Caco-2 (cell line): ENCODE measurements around the gene FGF8. TPM values are rescaled to one million over a fixed set of nuclear protein-coding genes. Genes with fewer than 3 reads are reported as not detected.

Source experiments
- BruUV-seq: library from RNA; stranded (reverse); fragments of 400-500 nt; replicated peaks from 2 replicates; lab custom pipeline; 2021; lab: Mats Ljungman, UMichigan
- CTCF ChIA-PET: fragments of 300-600 bp; sonication (Branson Sonifier 250); formaldehyde crosslinking; loops from one replicate; lab custom pipeline; 2022; ENCODE audit warnings: antibody characterized with exemption; lab: Charles Lee
- POLR2A ChIA-PET: fragments of 300-600 bp; sonication (Branson Sonifier 250); formaldehyde crosslinking; loops from one replicate; lab custom pipeline; 2022; ENCODE audit warnings: antibody characterized with exemption; lab: Charles Lee
- DNase-seq, 2 experiments: peaks; one replicate each; pipeline versions ENCODE4 v3.0.0 to v3.0.0-alpha.2; 2020 to 2022
- H3K27me3 ChIP-seq: replicated peaks from 2 replicates; pipeline ENCODE4 v1.6.0; 2011; ENCODE audit warnings: low read length; ENCODE audit not compliant: control insufficient read depth, insufficient read depth
- H3K36me3 ChIP-seq: 2 replicates; pipeline ENCODE4 v1.5.1; 2011; ENCODE audit warnings: low read length; ENCODE audit not compliant: control insufficient read depth, insufficient read depth
- H3K4me1 ChIP-seq: fragments of 250-450 bp; sonication (Bioruptor Pico); 2 replicates; pipeline ENCODE4 v1.5.1; 2020; ENCODE audit warnings: mild to moderate bottlenecking
- H3K4me3 ChIP-seq: 2 replicates; pipeline ENCODE4 v1.5.1; 2011; ENCODE audit warnings: low read depth, mild to moderate bottlenecking, control low read depth, low read length
- H3K9me3 ChIP-seq: fragments of 250-450 bp; sonication (Bioruptor Pico); 2 replicates; pipeline ENCODE4 v1.5.1; 2020; ENCODE audit warnings: mild to moderate bottlenecking, moderate library complexity
- H3K27ac Mint-ChIP-seq: one replicate; pipeline ENCODE4 v1.8.0; 2022; ENCODE audit warnings: mixed read lengths; ENCODE audit not compliant: unreplicated experiment
- H3K27me3 Mint-ChIP-seq: one replicate; pipeline ENCODE4 v1.8.0; 2022; ENCODE audit warnings: mixed read lengths; ENCODE audit not compliant: insufficient read depth, unreplicated experiment
- H3K36me3 Mint-ChIP-seq: one replicate; pipeline ENCODE4 v1.8.0; 2022; ENCODE audit warnings: mild to moderate bottlenecking, mixed read lengths; ENCODE audit not compliant: insufficient read depth, unreplicated experiment
- H3K4me1 Mint-ChIP-seq: one replicate; pipeline ENCODE4 v1.8.0; 2022; ENCODE audit warnings: low read depth, mixed read lengths; ENCODE audit not compliant: unreplicated experiment
- H3K4me3 Mint-ChIP-seq: one replicate; pipeline ENCODE4 v1.8.0; 2022; ENCODE audit warnings: mild to moderate bottlenecking, moderate library complexity, mixed read lengths; ENCODE audit not compliant: unreplicated experiment
- H3K9me3 Mint-ChIP-seq: one replicate; pipeline ENCODE4 v1.8.0; 2022; ENCODE audit warnings: mixed read lengths; ENCODE audit not compliant: unreplicated experiment
- CTCF ChIP-seq, 2 experiments: fragments of 200-600 bp in 1 of 2; IDR thresholded peaks; 1 replicate in 1 of 2; 2 replicates in 1 of 2; pipeline versions ENCODE4 v1.5.1 to v1.8.0; 2011 to 2022; ENCODE audit warnings: antibody characterized with exemption in 1 of 2, control low read depth in 1 of 2, inconsistent platforms in 1 of 2, low read depth in 1 of 2, low read length in 1 of 2, mild to moderate bottlenecking in 1 of 2, moderate library complexity in 1 of 2; ENCODE audit not compliant: insufficient read depth in 1 of 2, severe bottlenecking in 1 of 2, unreplicated experiment in 1 of 2
- intact Hi-C: fragments of 100-400 bp; cut with micrococcal nuclease; formaldehyde crosslinking; loops from one replicate; pipeline ENCODE4 v1.10.0; 2022; ENCODE audit not compliant: unreplicated experiment
- total RNA-seq: library from RNA; stranded (reverse); gene quantifications from 2 replicates; pipeline ENCODE4 v1.2.3, GENCODE V29; 2022

FGF8 gene
- total RNA-seq, 1 experiment from 2014 or later: 0.68 TPM

- H3K4me1 Mint-ChIP-seq: peaks cover 8% of the 10 kb centered on the region
- BruUV-seq: no TSS peak
- POLR2A ChIA-PET: no interaction called here
- DNase-seq: peak in 1 of 2 experiments; percentile 31
- Histone ChIP-seq H3K4me3 (no peak overlapping the region), H3K36me3 (peaks cover 1% of the 10 kb centered on the region), H3K27me3 (no peaks in the 10 kb centered on the region), H3K9me3 (no peaks in the 10 kb centered on the region), H3K4me1 (peaks cover 10% of the 10 kb centered on the region)
- peaks cover 3% of the 10 kb centered on the region for H3K27me3 Mint-ChIP-seq
- intact Hi-C loops: loop anchor here (2.0 to 5.0 kb wide), 2 partner anchors 193 to 568 kb away; partner anchors contain the start of genes DPCD and POLL
- no peak for TF ChIP-seq CTCF (IDR thresholded peaks at IDR 0.05; ENCODE audit: insufficient read depth in 1 of 2, low read depth in 1 of 2, low read length in 1 of 2, severe bottlenecking in 1 of 2, unreplicated experiment in 1 of 2)
- H3K4me3 Mint-ChIP-seq: no peak overlapping the region
- H3K36me3 Mint-ChIP-seq: peaks cover 39% of the 10 kb centered on the region
- no peak overlapping the region for H3K27ac Mint-ChIP-seq
- no peaks in the 10 kb centered on the region for H3K9me3 Mint-ChIP-seq
- CTCF ChIA-PET: interaction anchor here (4.9 kb wide), 1 partner anchor 177 kb away, joined by 126 read pairs; no protein-coding TSS in a partner anchor
These were observed 4.4 kb upstream of the FGF8 start for GRCh38 chr10:101780187-101780817.

- Histone ChIP-seq H3K9me3 (no peaks in the 10 kb centered on the region), H3K4me1 (peaks cover 10% of the 10 kb centered on the region), H3K27me3 (no peaks in the 10 kb centered on the region), H3K4me3 (no peak overlapping the region), H3K36me3 (peaks cover 1% of the 10 kb centered on the region)
- H3K9me3 Mint-ChIP-seq: no peaks in the 10 kb centered on the region
- intact Hi-C loops: loop anchor here (2.0 to 5.0 kb wide), 3 partner anchors 52 to 567 kb away; partner anchors contain the start of genes DPCD and POLL
- BruUV-seq: no TSS peak
- ChIA-PET POLR2A (no interaction called here), CTCF (interaction anchor here (1.4 to 4.9 kb wide), 2 partner anchors 176 to 177 kb away, joined by 5 to 126 read pairs; no protein-coding TSS in a partner anchor)
- peak; percentile 12 to 28 for TF ChIP-seq CTCF (IDR thresholded peaks at IDR 0.05; ENCODE audit: insufficient read depth in 1 of 2, low read depth in 1 of 2, low read length in 1 of 2, severe bottlenecking in 1 of 2, unreplicated experiment in 1 of 2)
- H3K27ac Mint-ChIP-seq: no peak overlapping the region
- peaks cover 33% of the 10 kb centered on the region for H3K36me3 Mint-ChIP-seq
- peaks cover 8% of the 10 kb centered on the region for H3K4me1 Mint-ChIP-seq
- peak overlapping the region; percentile 51 for H3K4me3 Mint-ChIP-seq
- DNase-seq: peak; percentile 36 to 48
- peaks cover 3% of the 10 kb centered on the region for H3K27me3 Mint-ChIP-seq
These were observed 3.8 kb upstream of the FGF8 start for GRCh38 chr10:101779544-101780186.

- H3K9me3 ChIP-seq: no peaks in the 10 kb centered on the region
- peaks cover 6% of the 10 kb centered on the region for H3K27me3 Mint-ChIP-seq
- no peaks in the 10 kb centered on the region for H3K9me3 Mint-ChIP-seq
- no peak overlapping the region for H3K27ac Mint-ChIP-seq
- peak overlapping the region; percentile 51 for H3K4me3 Mint-ChIP-seq
- H3K36me3 Mint-ChIP-seq: peaks cover 27% of the 10 kb centered on the region
- H3K36me3 ChIP-seq: peaks cover 1% of the 10 kb centered on the region
- ChIA-PET POLR2A (no interaction called here), CTCF (interaction anchor here (1.4 kb wide), 1 partner anchor 176 kb away, joined by 5 read pairs; no protein-coding TSS in a partner anchor)
- H3K27me3 ChIP-seq: no peaks in the 10 kb centered on the region
- TF ChIP-seq CTCF (IDR thresholded peaks at IDR 0.05; ENCODE audit: insufficient read depth in 1 of 2, low read depth in 1 of 2, low read length in 1 of 2, severe bottlenecking in 1 of 2, unreplicated experiment in 1 of 2): no peak
- peaks cover 2% of the 10 kb centered on the region for H3K4me1 Mint-ChIP-seq
- peak in 1 of 2 experiments; percentile 32 for DNase-seq
- peaks cover 10% of the 10 kb centered on the region for H3K4me1 ChIP-seq
- no peak overlapping the region for H3K4me3 ChIP-seq
- no TSS peak for BruUV-seq
- intact Hi-C loops: loop anchor here (5.0 kb wide), 1 partner anchor 52 kb away; no protein-coding TSS in a partner anchor
These were observed 3.0 kb upstream of the FGF8 start for GRCh38 chr10:101778781-101779543.
